Activated CD8-positive, alpha-beta memory T cell treated with anti-CD3 and anti-CD28 coated beads for 4 hours (primary cell): ENCODE measurements around the gene TMEM86A.

Experiments
- DNase-seq, 2 donors: peaks; one replicate each; pipeline ENCODE4 v3.0.0-alpha.2; 2020; ENCODE audit warnings: low read depth in 2 of 2

The TMEM86A gene

GRCh38 chr11:18726040-18726439 lies 27.5 kb downstream of the TMEM86A start, which contains the start of gene IGSF22:
IGSF22 (minus strand) TSS chr11:18726188; CDS start chr11:18724236, 1,952 bp downstream.
- no peak for DNase-seq

GRCh38 chr11:18727479-18728236 lies 29.1 kb downstream of the TMEM86A start:
- no peak for DNase-seq

GRCh38 chr11:18728658-18729057 lies 30.1 kb downstream of the TMEM86A start:
- DNase-seq = no peak

- DNase-seq = no peak
These were observed 30.8 kb downstream of the TMEM86A start for GRCh38 chr11:18729426-18729825.

- no peak for DNase-seq
These were observed 31.4 kb downstream of the TMEM86A start for GRCh38 chr11:18730020-18730419.

DNA sequence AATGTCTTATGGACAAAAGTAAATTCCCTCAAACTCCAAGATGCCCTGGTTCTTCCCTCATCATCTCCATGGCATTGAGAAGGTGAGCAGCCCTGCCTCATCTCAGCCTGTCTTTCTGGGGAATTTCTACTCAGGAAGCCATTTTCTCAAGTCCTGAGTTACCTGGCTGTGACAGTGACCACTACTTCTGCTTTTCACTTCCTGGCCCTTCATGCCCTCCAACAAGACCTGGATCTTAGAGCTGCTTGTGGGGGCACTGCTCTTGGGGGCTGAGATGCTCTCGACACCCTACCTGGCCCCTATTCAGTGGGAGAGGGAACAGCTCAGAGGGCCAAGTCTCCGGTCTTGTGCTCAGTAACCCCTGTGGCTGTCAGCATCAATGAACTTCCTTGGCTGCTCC lies 32.9 kb downstream of the TMEM86A start:
- no peak for DNase-seq

- peak; percentile 24 to 48 for DNase-seq
These were observed 33.6 kb downstream of the TMEM86A start for GRCh38 chr11:18731949-18732821.

DNA sequence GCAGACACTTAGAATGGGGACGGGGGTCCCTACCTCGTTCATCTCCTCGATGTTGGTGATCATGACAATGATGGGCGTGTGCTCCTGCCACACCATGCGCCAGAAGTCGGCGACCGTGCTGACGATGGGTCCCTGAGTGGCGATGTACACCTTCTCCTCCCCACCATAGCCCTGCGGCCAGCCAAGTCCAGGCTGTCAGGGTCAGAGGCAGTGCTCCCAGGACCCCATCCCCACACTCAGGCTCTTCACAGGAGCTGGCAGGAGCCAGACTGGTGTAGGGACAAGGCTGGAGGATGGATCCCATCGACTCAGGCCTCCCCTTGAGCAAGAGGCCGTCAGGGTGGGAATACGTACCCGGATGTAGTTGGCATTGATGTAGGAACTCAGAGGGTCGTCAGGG lies 34.6 kb downstream of the TMEM86A start:
- no peak for DNase-seq

GRCh38 chr11:18736590-18737148 lies 38.1 kb downstream of the TMEM86A start:
- no peak for DNase-seq

GRCh38 chr11:18737642-18738041 lies 39.1 kb downstream of the TMEM86A start:
- no peak for DNase-seq

DNA sequence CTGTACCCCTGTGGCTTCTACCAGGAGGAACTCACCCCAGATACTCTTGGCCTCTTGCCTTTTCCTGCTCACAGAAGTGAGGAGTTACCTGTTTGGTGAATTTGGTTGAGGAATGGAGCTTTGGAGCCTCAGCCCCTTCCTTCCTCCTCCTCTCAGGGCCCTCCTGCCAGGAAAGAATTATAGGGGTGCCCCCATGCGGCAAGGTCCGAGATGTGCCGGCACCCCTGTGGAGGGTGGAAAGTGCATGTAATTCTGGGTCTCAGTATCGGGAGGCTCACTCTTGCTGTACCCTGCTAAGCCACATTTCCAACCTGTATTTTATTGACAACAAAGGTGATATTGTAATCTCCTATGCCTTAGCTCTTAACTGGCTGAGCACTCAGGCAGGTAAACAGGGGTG lies 41.1 kb downstream of the TMEM86A start:
- DNase-seq = no peak

DNA sequence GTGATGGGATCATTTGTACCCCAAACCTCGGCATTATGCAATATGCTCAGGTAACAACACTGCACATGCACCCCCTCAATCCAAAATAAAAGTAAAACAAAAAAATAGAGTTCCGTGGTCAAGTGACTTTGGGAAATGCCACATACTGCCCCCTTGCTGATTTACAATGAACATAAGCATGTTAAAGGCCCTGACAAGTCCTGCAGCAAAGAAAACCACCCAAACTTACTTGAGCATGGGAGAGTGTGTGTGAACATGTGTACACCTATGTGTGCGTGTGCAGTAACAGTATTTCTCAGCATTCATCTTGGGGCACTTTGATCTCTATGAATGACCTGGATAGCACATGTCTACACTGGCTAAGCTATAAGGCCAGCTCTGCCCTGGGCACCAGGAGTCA lies 43.2 kb downstream of the TMEM86A start:
- no peak for DNase-seq

- DNase-seq = no peak
These were observed 44.8 kb downstream of the TMEM86A start for GRCh38 chr11:18743365-18743764.

GRCh38 chr11:18743900-18744514 lies 45.4 kb downstream of the TMEM86A start:
- no peak for DNase-seq

DNA sequence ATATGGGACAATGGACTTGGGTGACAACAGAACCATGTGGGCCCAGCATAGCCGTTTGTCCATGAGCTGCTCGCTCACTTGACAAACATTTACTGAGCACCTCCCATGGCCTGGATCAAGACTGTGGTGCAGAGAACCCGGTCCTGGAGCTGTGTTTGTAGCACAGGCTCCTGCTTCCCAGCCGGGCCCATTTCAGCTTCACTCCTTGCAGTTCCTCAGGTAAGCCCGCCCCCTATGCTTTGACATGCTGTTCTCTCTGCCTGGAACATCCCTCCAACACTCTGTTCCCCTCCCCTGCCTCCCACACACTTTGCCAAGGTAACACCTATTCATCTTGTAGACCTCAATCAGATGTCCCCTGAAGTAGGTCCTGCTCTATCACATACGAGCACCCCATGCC lies 46.7 kb downstream of the TMEM86A start:
- DNase-seq = no peak

GRCh38 chr11:18748766-18749365 lies 50.3 kb downstream of the TMEM86A start:
- DNase-seq = no peak

DNA sequence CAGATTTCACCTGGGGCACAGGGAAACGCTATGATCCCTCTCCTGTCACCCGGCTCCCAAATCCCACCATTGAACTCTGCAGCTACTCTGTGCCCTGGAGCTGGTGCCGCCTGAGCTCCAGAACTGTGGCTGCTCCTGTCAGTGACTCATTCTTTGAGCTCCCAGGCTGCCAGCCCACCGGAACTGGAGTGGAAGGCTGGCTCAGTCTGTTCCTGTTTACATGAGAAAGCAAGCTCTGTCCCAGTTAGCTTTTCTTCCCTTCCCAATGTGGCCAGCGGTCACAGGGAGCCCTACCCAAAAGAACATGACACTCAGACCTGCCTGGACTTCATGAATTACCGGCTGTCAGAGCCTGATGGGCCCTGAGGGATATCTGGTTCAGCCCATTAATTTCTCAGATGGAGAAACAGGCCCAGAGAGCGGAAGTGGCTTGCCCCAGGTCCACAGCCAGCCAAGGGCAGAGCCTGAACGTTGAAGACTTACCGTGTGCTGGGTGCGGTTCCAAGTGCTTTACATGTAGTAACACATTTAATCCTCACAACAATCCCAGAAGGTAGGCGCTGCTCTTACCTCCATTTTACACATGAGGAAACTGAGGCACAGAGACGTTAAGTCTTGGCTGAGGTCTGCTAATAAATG lies 51.2 kb downstream of the TMEM86A start:
- no peak for DNase-seq

- DNase-seq = no peak
These were observed 52.4 kb downstream of the TMEM86A start for GRCh38 chr11:18750944-18751343.

- DNase-seq = no peak
These were observed 53.9 kb downstream of the TMEM86A start for GRCh38 chr11:18752502-18752901.

GRCh38 chr11:18754308-18754707 lies 55.7 kb downstream of the TMEM86A start:
- no peak for DNase-seq
